ENCODE measurements around the gene IGFBP2.

IGFBP2 gene

GRCh38 chr2:216678813-216679657 lies 45.8 kb downstream of the IGFBP2 start:
- TF ChIP-seq, protein P1, sequence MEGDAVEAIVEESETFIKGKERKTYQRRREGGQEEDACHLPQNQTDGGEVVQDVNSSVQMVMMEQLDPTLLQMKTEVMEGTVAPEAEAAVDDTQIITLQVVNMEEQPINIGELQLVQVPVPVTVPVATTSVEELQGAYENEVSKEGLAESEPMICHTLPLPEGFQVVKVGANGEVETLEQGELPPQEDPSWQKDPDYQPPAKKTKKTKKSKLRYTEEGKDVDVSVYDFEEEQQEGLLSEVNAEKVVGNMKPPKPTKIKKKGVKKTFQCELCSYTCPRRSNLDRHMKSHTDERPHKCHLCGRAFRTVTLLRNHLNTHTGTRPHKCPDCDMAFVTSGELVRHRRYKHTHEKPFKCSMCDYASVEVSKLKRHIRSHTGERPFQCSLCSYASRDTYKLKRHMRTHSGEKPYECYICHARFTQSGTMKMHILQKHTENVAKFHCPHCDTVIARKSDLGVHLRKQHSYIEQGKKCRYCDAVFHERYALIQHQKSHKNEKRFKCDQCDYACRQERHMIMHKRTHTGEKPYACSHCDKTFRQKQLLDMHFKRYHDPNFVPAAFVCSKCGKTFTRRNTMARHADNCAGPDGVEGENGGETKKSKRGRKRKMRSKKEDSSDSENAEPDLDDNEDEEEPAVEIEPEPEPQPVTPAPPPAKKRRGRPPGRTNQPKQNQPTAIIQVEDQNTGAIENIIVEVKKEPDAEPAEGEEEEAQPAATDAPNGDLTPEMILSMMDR (IDR thresholded peaks at IDR 0.05; ENCODE audit: unreplicated experiment in 3 of 3) = no peak
- H3K4me1 Mint-ChIP-seq = peaks cover 70% of the 10 kb centered on the region
- peak overlapping the region; percentile 49 to 82 (median 50) for H3K27ac Mint-ChIP-seq
- peaks cover 87% of the 10 kb centered on the region for H3K36me3 Mint-ChIP-seq (ENCODE audit: low read depth)
- peaks cover 9% of the 10 kb centered on the region for H3K27me3 Mint-ChIP-seq (ENCODE audit: low read depth)
- peak overlapping the region in 2 of 3 experiments; percentile 6 to 9 for H3K4me3 Mint-ChIP-seq
- no peaks in the 10 kb centered on the region for H3K9me3 Mint-ChIP-seq

DNA sequence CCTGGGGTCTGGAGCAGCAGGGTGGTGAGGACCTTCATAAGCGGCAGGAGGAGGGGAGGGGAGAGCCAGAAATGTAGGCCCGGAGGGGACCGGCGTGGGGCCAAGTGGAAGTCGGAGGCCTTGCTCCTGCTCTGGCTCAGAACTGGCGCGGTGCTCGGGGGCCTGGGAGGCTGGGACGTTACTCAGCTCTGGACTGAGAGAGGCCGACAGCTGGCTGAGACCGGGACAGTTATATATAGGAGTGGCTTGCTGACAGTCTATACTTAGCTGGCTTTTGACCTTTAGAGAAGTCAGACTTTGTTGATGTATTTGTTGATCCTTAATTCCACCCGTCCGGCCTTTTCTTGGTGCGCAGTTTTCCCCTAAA lies 46.4 kb downstream of the IGFBP2 start:
- Mint-ChIP-seq H3K4me3 (peak overlapping the region in 2 of 3 experiments; percentile 21 to 56), H3K36me3 (ENCODE audit: low read depth) (peaks cover 89% of the 10 kb centered on the region), H3K9me3 (no peaks in the 10 kb centered on the region), H3K4me1 (peaks cover 76% of the 10 kb centered on the region), H3K27me3 (ENCODE audit: low read depth) (peaks cover 9% of the 10 kb centered on the region), H3K27ac (peak overlapping the region; percentile 49 to 82 (median 60))
- TF ChIP-seq, protein P1 (IDR thresholded peaks at IDR 0.05; ENCODE audit: unreplicated experiment in 3 of 3) = no peak

DNA sequence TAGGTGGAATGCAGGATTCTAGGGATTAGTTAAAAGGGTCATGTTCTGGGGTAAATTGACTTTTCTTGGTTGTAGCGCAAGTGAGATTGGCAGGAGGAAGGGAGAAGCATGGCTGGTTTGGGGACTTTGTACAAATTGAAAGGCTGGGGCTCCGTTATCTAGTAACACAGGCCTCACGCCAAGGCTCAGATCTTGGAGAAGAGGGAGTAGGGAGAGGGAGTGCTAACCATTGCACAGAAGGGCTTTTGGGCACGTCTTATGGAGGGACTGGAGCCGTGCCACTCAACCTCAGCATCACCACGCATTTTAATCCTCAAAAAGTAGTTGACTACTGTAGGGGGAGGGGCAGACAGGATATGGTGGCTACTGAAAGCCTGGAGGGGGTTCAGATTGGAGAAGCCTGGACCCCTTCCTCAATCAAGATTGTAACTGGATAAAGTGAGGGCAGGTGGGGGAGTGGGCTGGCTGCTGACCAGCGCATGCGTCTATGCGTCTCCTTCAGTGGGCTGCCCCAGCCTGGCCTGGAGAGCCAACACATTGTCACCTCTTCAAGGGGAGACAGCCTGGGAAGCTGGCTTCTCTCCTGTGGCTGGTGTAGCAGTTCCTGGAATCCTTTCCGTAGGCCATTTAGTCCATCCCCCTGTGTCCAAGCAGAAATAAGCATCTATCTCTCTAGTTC lies 47.9 kb downstream of the IGFBP2 start:
- H3K9me3 Mint-ChIP-seq = no peaks in the 10 kb centered on the region
- peaks cover 9% of the 10 kb centered on the region for H3K27me3 Mint-ChIP-seq (ENCODE audit: low read depth)
- peaks cover 81% of the 10 kb centered on the region for H3K4me1 Mint-ChIP-seq
- peak overlapping the region in 2 of 3 experiments; percentile 18 to 53 for H3K4me3 Mint-ChIP-seq
- peak overlapping the region in 2 of 3 experiments; percentile 49 to 82 for H3K27ac Mint-ChIP-seq
- peaks cover 85% of the 10 kb centered on the region for H3K36me3 Mint-ChIP-seq (ENCODE audit: low read depth)
- TF ChIP-seq, protein P1 (IDR thresholded peaks at IDR 0.05; ENCODE audit: unreplicated experiment in 3 of 3) = no peak

GRCh38 chr2:216681683-216682082 lies 48.5 kb downstream of the IGFBP2 start:
- H3K9me3 Mint-ChIP-seq = no peaks in the 10 kb centered on the region
- peaks cover 81% of the 10 kb centered on the region for H3K4me1 Mint-ChIP-seq
- peak overlapping the region in 1 of 3 experiments; percentile 75 for H3K4me3 Mint-ChIP-seq
- H3K27me3 Mint-ChIP-seq (ENCODE audit: low read depth) = peaks cover 9% of the 10 kb centered on the region
- peak overlapping the region; percentile 3 to 84 (median 82) for H3K27ac Mint-ChIP-seq
- TF ChIP-seq, protein P1 (IDR thresholded peaks at IDR 0.05; ENCODE audit: unreplicated experiment in 3 of 3) = no peak
- peaks cover 83% of the 10 kb centered on the region for H3K36me3 Mint-ChIP-seq (ENCODE audit: low read depth)

GRCh38 chr2:216683846-216684245 lies 50.6 kb downstream of the IGFBP2 start:
- peak overlapping the region in 2 of 3 experiments; percentile 60 to 76 for H3K27ac Mint-ChIP-seq
- H3K27me3 Mint-ChIP-seq (ENCODE audit: low read depth) = peaks cover 9% of the 10 kb centered on the region
- peak overlapping the region in 2 of 3 experiments; percentile 60 to 66 for H3K4me3 Mint-ChIP-seq
- peaks cover 80% of the 10 kb centered on the region for H3K36me3 Mint-ChIP-seq (ENCODE audit: low read depth)
- peaks cover 89% of the 10 kb centered on the region for H3K4me1 Mint-ChIP-seq
- H3K9me3 Mint-ChIP-seq = no peaks in the 10 kb centered on the region
- TF ChIP-seq, protein P1 (IDR thresholded peaks at IDR 0.05; ENCODE audit: unreplicated experiment in 3 of 3) = no peak

All from nephron (organoid).